GM19025 (cell line): ENCODE measurements around the gene GALNS.

ENCODE experiments used
- ATAC-seq: cut with Tn5 transposase; IDR thresholded peaks from one replicate; pipeline ENCODE4 v1.9.1; 2021; ENCODE audit warnings: mild to moderate bottlenecking, low read depth, moderate library complexity; ENCODE audit not compliant: unreplicated experiment

Gene GALNS

GRCh38 chr16:88877564-88878289 is 21.0 kb upstream of the GALNS start:
- ATAC-seq, result no peak

- ATAC-seq, result no peak
These were observed 20.3 kb upstream of the GALNS start for GRCh38 chr16:88876942-88877526.

GRCh38 chr16:88875703-88876234 is 19.0 kb upstream of the GALNS start:
- ATAC-seq, result no peak

GRCh38 chr16:88874938-88875599 is 18.3 kb upstream of the GALNS start:
- no peak for ATAC-seq

- ATAC-seq, result no peak
These were observed 16.0 kb upstream of the GALNS start for GRCh38 chr16:88872650-88873331.

GRCh38 chr16:88871730-88872416 is 15.1 kb upstream of the GALNS start:
- ATAC-seq, result no peak

GRCh38 chr16:88871349-88871702 is 14.6 kb upstream of the GALNS start:
- no peak for ATAC-seq

GRCh38 chr16:88870608-88871348 is 14.0 kb upstream of the GALNS start:
- no peak for ATAC-seq

- no peak for ATAC-seq
These were observed 12.9 kb upstream of the GALNS start for GRCh38 chr16:88869673-88869980.

- ATAC-seq, result no peak
These were observed 12.4 kb upstream of the GALNS start for GRCh38 chr16:88868974-88869672.

GRCh38 chr16:88867581-88868246 is 11.0 kb upstream of the GALNS start:
- no peak for ATAC-seq

GRCh38 chr16:88866151-88866920 is 9.6 kb upstream of the GALNS start, which contains the start of gene PABPN1L:
PABPN1L (minus strand) TSS chr16:88866660; CDS start chr16:88866606, 54 bp downstream.
- ATAC-seq, result no peak

GRCh38 chr16:88865742-88866141 is 9.0 kb upstream of the GALNS start:
- no peak for ATAC-seq

GRCh38 chr16:88865310-88865709 is 8.6 kb upstream of the GALNS start:
- ATAC-seq, result no peak

- no peak for ATAC-seq
These were observed 7.8 kb upstream of the GALNS start for GRCh38 chr16:88864521-88864920.

GRCh38 chr16:88864099-88864498 is 7.4 kb upstream of the GALNS start:
- no peak for ATAC-seq

- ATAC-seq, result no peak
These were observed 6.7 kb upstream of the GALNS start for GRCh38 chr16:88863426-88863825.

- ATAC-seq, result no peak
These were observed 6.2 kb upstream of the GALNS start for GRCh38 chr16:88862968-88863367.
